WTC11 (cell line): ENCODE results near the gene SRGAP1. TPM values are rescaled to one million over a fixed set of nuclear protein-coding genes. Genes with fewer than 3 reads are reported as not detected.

ENCODE experiments used
- ATAC-seq: fragments of 200-7000 bp; cut with Tn5 transposase; 2 replicates; pipeline ENCODE4 v1.10.0; 2021; ENCODE audit warnings: mild to moderate bottlenecking, moderate library complexity
- CTCF ChIA-PET: fragments of 300-600 bp; sonication (Branson Sonifier 250); formaldehyde crosslinking; loops from one replicate; lab custom pipeline; 2021; ENCODE audit warnings: antibody characterized with exemption; lab: Charles Lee
- POLR2A ChIA-PET: fragments of 350-600 bp; sonication (Branson Sonifier 250); formaldehyde crosslinking; loops from one replicate; lab custom pipeline; 2021; ENCODE audit warnings: antibody characterized with exemption; lab: Charles Lee
- DNase-seq: peaks from one replicate; pipeline ENCODE4 v3.0.0; 2021; ENCODE audit warnings: low spot score
- H3K27ac Mint-ChIP-seq: 2 replicates; pipeline ENCODE4 v1.8.0; 2021; ENCODE audit warnings: mixed read lengths
- H3K27me3 Mint-ChIP-seq: 2 replicates; pipeline ENCODE4 v1.8.0; 2021; ENCODE audit warnings: low read depth, mild to moderate bottlenecking, moderate library complexity, mixed read lengths
- H3K36me3 Mint-ChIP-seq: 2 replicates; pipeline ENCODE4 v1.8.0; 2021; ENCODE audit warnings: mixed read lengths
- H3K4me1 Mint-ChIP-seq: 2 replicates; pipeline ENCODE4 v1.8.0; 2022; ENCODE audit warnings: mixed read lengths
- H3K4me3 Mint-ChIP-seq: 2 replicates; pipeline ENCODE4 v1.8.0; 2021; ENCODE audit warnings: mild to moderate bottlenecking, moderate library complexity, mixed read lengths
- H3K9me3 Mint-ChIP-seq: 2 replicates; pipeline ENCODE4 v1.8.0; 2021; ENCODE audit warnings: mixed read lengths
- CREB1 ChIP-seq: sonication (generic); formaldehyde crosslinking; IDR thresholded peaks from 2 replicates; pipeline ENCODE4 v1.8.0; 2023; ENCODE audit warnings: mild to moderate bottlenecking, missing genetic modification reagents
- FOXJ3 ChIP-seq: sonication (generic); formaldehyde crosslinking; IDR thresholded peaks from 2 replicates; pipeline ENCODE4 v1.9.0; 2021; ENCODE audit warnings: missing genetic modification reagents, mild to moderate bottlenecking, borderline replicate concordance
- GRHL2 ChIP-seq: fragments of 250-450 bp; sonication (Bioruptor Pico); IDR thresholded peaks from 2 replicates; pipeline ENCODE4 v1.8.0; 2022; ENCODE audit warnings: mild to moderate bottlenecking, moderate library complexity; ENCODE audit not compliant: insufficient replicate concordance, severe bottlenecking
- KAT7 ChIP-seq: sonication (generic); formaldehyde crosslinking; IDR thresholded peaks from 2 replicates; pipeline ENCODE4 v1.8.1; 2023; ENCODE audit warnings: missing genetic modification reagents, mild to moderate bottlenecking, borderline replicate concordance
- MXD4 ChIP-seq: fragments of 250-450 bp; sonication (Bioruptor Pico); IDR thresholded peaks from 2 replicates; pipeline ENCODE4 v1.8.0; 2021; ENCODE audit warnings: mild to moderate bottlenecking, moderate library complexity, borderline replicate concordance
- ZNF121 ChIP-seq: sonication (generic); formaldehyde crosslinking; IDR thresholded peaks from 2 replicates; pipeline ENCODE4 v1.8.0; 2023; ENCODE audit warnings: missing genetic modification reagents
- ZNF219 ChIP-seq: sonication (generic); formaldehyde crosslinking; IDR thresholded peaks from 2 replicates; pipeline ENCODE4 v1.8.0; 2023; ENCODE audit warnings: missing genetic modification reagents, mild to moderate bottlenecking, borderline replicate concordance
- ZNF263 ChIP-seq: sonication (generic); formaldehyde crosslinking; IDR thresholded peaks from 2 replicates; pipeline ENCODE4 v1.8.1; 2022; ENCODE audit warnings: low read depth, mild to moderate bottlenecking, moderate library complexity, missing genetic modification reagents
- ZNF396 ChIP-seq: fragments of 250-450 bp; sonication (Bioruptor Pico); IDR thresholded peaks from 2 replicates; pipeline ENCODE4 v1.8.0; 2021; ENCODE audit warnings: mild to moderate bottlenecking, moderate library complexity, borderline replicate concordance
- total RNA-seq: library from RNA; stranded (reverse); gene quantifications from 3 replicates; pipeline ENCODE4 v1.2.3, GENCODE V29; 2021
- TF ChIP-seq, protein P1 (sequence below): sonication (generic); formaldehyde crosslinking; IDR thresholded peaks from 2 replicates; pipeline ENCODE4 v1.8.0; 2023; ENCODE audit warnings: missing genetic modification reagents
- TF ChIP-seq, protein P2 (sequence below): fragments of 200-600 bp; IDR thresholded peaks from 2 replicates; pipeline ENCODE4 v1.8.0; 2022; ENCODE audit warnings: antibody characterized with exemption
- TF ChIP-seq, protein P3 (sequence below): sonication (generic); formaldehyde crosslinking; IDR thresholded peaks from 2 replicates; pipeline ENCODE4 v1.8.1; 2023; ENCODE audit warnings: mild to moderate bottlenecking, moderate library complexity, missing genetic modification reagents
- TF ChIP-seq, protein P4 (sequence below): sonication (generic); formaldehyde crosslinking; IDR thresholded peaks from 2 replicates; pipeline ENCODE4 v1.8.1; 2023; ENCODE audit warnings: mild to moderate bottlenecking, missing genetic modification reagents, moderate library complexity
- TF ChIP-seq, protein P5 (sequence below): fragments of 250-450 bp; sonication (Bioruptor Pico); conservative IDR thresholded peaks from 2 replicates; pipeline ENCODE4 v1.9.0; 2021; ENCODE audit warnings: mild to moderate bottlenecking

SRGAP1 gene
- total RNA-seq, 1 experiment from 2014 or later = 10.3 TPM

DNA sequence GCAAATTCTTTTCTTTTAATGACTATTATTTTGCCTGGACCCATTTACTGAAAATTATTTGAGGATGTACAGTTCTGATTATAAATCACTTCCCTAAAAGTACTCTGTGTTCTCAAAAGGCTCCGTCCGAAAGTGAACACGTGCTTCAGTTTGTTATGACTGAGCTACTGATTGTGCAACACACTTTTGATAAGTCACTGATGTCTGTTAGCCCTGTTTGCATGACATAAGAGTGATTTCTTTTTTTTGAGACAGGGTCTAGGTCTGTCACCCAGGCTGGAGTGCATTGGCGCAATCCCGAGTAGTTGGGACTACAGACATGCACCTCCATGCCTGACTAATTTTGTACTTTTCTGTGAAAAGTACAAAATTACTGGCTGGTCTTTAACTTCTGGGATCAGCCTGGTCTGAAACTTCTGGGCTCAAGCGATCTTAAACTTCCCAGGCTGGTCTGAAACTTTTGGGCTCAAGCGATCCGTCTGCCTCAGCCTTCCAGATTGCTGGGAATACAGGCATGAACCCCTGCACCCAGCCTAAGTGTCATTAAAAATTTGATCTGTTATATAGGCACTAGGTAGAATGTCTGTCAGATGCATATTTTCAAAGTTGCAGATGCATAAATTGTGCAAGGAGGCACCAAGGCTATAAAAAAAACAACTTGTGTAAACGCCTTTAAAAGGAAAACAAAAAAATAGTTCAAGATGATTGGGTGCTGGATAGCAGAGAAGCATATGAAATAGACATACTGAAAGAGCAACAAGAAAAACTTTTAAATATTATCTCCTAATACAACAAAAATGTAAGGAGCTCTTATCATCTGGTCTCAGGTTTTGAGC lies 111.5 kb downstream of the SRGAP1 start:
- CTCF ChIA-PET = no interaction called here
- Mint-ChIP-seq H3K27me3 (no peaks in the 10 kb centered on the region), H3K4me1 (no peaks in the 10 kb centered on the region), H3K36me3 (no peaks in the 10 kb centered on the region), H3K4me3 (no peak overlapping the region), H3K27ac (no peak overlapping the region)
- ATAC-seq (no peak), DNase-seq (no peak)
- POLR2A ChIA-PET = no interaction called here
- TF ChIP-seq FOXJ3 (CRISPR knock-in tag) (no peak), GRHL2 (CRISPR knock-in tag) (no peak)
- TF ChIP-seq, protein P1, sequence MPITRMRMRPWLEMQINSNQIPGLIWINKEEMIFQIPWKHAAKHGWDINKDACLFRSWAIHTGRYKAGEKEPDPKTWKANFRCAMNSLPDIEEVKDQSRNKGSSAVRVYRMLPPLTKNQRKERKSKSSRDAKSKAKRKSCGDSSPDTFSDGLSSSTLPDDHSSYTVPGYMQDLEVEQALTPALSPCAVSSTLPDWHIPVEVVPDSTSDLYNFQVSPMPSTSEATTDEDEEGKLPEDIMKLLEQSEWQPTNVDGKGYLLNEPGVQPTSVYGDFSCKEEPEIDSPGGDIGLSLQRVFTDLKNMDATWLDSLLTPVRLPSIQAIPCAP = no peak
- TF ChIP-seq, all 79 proteins: peak for 0
- H3K9me3 Mint-ChIP-seq = no peaks in the 10 kb centered on the region

DNA sequence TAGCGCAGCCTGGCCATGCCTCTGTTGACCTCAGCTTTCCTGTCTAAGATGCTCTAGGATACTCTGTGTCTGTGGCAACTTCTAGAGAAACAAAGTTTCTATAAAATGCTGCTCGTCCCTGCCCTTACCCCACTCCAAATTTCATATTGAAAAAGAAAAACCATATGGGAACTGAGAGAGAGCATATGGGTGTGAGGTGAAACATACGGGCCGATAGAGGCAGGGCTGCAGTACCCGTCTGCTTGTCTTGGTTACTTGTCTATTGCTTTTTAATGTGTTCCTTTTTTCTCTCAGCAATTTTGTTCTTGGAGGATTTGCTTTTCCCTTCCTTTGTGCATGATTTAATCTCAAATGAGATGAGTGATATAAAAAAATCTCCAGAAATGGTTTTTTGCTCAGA lies 113.0 kb downstream of the SRGAP1 start:
- Mint-ChIP-seq H3K27ac (no peak overlapping the region), H3K4me1 (no peaks in the 10 kb centered on the region), H3K4me3 (no peak overlapping the region), H3K27me3 (no peaks in the 10 kb centered on the region), H3K9me3 (no peaks in the 10 kb centered on the region), H3K36me3 (no peaks in the 10 kb centered on the region)
- CTCF ChIA-PET = no interaction called here
- POLR2A ChIA-PET = no interaction called here
- ATAC-seq (no peak), DNase-seq (no peak)
- TF ChIP-seq, protein P2, sequence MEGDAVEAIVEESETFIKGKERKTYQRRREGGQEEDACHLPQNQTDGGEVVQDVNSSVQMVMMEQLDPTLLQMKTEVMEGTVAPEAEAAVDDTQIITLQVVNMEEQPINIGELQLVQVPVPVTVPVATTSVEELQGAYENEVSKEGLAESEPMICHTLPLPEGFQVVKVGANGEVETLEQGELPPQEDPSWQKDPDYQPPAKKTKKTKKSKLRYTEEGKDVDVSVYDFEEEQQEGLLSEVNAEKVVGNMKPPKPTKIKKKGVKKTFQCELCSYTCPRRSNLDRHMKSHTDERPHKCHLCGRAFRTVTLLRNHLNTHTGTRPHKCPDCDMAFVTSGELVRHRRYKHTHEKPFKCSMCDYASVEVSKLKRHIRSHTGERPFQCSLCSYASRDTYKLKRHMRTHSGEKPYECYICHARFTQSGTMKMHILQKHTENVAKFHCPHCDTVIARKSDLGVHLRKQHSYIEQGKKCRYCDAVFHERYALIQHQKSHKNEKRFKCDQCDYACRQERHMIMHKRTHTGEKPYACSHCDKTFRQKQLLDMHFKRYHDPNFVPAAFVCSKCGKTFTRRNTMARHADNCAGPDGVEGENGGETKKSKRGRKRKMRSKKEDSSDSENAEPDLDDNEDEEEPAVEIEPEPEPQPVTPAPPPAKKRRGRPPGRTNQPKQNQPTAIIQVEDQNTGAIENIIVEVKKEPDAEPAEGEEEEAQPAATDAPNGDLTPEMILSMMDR = no peak
- TF ChIP-seq ZNF263 (no peak), CREB1 (CRISPR knock-in tag) (no peak), ZNF396 (no peak), KAT7 (CRISPR knock-in tag) (no peak), ZNF121 (no peak), MXD4 (CRISPR knock-in tag) (no peak), ZNF219 (CRISPR knock-in tag) (no peak)
- TF ChIP-seq, protein P3, sequence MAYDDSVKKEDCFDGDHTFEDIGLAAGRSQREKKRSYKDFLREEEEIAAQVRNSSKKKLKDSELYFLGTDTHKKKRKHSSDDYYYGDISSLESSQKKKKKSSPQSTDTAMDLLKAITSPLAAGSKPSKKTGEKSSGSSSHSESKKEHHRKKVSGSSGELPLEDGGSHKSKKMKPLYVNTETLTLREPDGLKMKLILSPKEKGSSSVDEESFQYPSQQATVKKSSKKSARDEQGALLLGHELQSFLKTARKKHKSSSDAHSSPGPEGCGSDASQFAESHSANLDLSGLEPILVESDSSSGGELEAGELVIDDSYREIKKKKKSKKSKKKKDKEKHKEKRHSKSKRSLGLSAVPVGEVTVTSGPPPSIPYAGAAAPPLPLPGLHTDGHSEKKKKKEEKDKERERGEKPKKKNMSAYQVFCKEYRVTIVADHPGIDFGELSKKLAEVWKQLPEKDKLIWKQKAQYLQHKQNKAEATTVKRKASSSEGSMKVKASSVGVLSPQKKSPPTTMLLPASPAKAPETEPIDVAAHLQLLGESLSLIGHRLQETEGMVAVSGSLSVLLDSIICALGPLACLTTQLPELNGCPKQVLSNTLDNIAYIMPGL (CRISPR knock-in tag) = no peak
- TF ChIP-seq, protein P4, sequence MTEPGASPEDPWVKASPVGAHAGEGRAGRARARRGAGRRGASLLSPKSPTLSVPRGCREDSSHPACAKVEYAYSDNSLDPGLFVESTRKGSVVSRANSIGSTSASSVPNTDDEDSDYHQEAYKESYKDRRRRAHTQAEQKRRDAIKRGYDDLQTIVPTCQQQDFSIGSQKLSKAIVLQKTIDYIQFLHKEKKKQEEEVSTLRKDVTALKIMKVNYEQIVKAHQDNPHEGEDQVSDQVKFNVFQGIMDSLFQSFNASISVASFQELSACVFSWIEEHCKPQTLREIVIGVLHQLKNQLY = no peak
- TF ChIP-seq, protein P5, sequence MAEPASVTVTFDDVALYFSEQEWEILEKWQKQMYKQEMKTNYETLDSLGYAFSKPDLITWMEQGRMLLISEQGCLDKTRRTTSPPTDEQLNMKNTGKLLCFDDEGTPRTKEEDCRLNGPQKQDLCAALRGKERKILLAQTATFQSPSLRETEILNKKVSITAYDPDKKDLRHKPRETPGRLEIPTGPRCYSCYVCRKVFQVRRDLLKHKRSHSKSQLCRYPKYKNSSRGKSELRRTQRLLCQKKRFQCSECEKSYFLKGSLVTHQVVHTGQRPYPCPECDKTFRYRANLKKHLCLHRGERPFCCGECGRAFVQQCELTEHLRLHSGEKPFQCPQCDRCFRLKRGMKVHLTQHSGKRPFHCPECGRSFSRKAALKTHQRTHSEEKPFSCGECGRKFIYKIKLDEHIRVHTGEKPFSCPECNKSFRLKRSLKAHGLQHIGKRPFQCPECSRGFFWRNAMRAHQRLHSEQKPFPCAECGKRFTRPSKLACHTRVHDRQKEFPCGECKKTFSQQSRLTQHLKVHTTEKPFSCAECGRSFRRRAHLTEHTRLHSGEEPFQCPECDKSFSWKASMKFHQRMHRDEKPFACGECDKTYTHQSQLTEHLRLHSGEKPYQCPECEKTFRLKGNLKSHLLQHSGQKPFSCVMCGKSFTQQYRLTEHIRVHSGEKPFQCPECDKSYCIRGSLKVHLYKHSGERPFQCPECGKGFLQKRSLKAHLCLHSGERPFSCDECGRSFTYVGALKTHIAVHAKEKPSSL (CRISPR knock-in tag) = no peak
